Amniotic epithelial cell (primary cell): ENCODE measurements around the gene OR5B12.
"Not testable (repeated sequence)": the region's sequence is repeated elsewhere in the genome, so short reads cannot be mapped to it uniquely, and the experiment has no call there.

Experiments used
- DNase-seq: peaks from one replicate; pipeline ENCODE4 v3.0.0-alpha.2; 2010; ENCODE audit warnings: low read depth

The OR5B12 gene

GRCh38 chr11:58442136-58442535 is at the start of gene OR5B12:
TSS of gene OR5B12 (minus strand) at chr11:58442236. CDS start at chr11:58440151, 2,085 bp downstream.
- DNase-seq, result no peak

GRCh38 chr11:58490827-58491226 is 48.8 kb upstream of the OR5B12 start:
- DNase-seq, result no peak

- no peak for DNase-seq
Measured at GRCh38 chr11:58487170-58487569, 45.1 kb upstream of the OR5B12 start.

- DNase-seq, result no peak
Measured at GRCh38 chr11:58485961-58486360, 43.9 kb upstream of the OR5B12 start.

- no peak for DNase-seq
Measured at GRCh38 chr11:58471892-58472291, 29.9 kb upstream of the OR5B12 start.

GRCh38 chr11:58466293-58466692 is 24.3 kb upstream of the OR5B12 start:
- DNase-seq, result no peak

GRCh38 chr11:58465690-58466089 is 23.7 kb upstream of the OR5B12 start:
- no peak for DNase-seq

- DNase-seq, result no peak
Measured at GRCh38 chr11:58451585-58451984, 9.5 kb upstream of the OR5B12 start.

- no peak for DNase-seq
Measured at GRCh38 chr11:58446294-58446693, 4.3 kb upstream of the OR5B12 start.

GRCh38 chr11:58444300-58444699 is 2.3 kb upstream of the OR5B12 start:
- DNase-seq, result no peak

GRCh38 chr11:58438486-58438885 is 3.5 kb downstream of the OR5B12 start:
- DNase-seq, result no peak

GRCh38 chr11:58434217-58434616 is 7.8 kb downstream of the OR5B12 start:
- no peak for DNase-seq

- DNase-seq, result no peak
Measured at GRCh38 chr11:58433638-58434203, 8.3 kb downstream of the OR5B12 start.

GRCh38 chr11:58429273-58429672 is 12.8 kb downstream of the OR5B12 start:
- DNase-seq, result no peak

- no peak for DNase-seq
Measured at GRCh38 chr11:58428021-58428420, 14.0 kb downstream of the OR5B12 start, which contains the start of gene OR5B2. TSS of gene OR5B2 (minus strand) at chr11:58428121. CDS start at chr11:58423261, 4,860 bp downstream.

- DNase-seq, result no peak
Measured at GRCh38 chr11:58406774-58407173, 35.3 kb downstream of the OR5B12 start, which contains the start of gene OR5B3. TSS of gene OR5B3 (minus strand) at chr11:58406874. CDS start at chr11:58403409, 3,465 bp downstream.

GRCh38 chr11:58399622-58400021 is 42.4 kb downstream of the OR5B12 start:
- not testable (repeated sequence) for DNase-seq

- DNase-seq, result no peak
Measured at GRCh38 chr11:58395581-58395980, 46.5 kb downstream of the OR5B12 start.

GRCh38 chr11:58394195-58394594 is 47.8 kb downstream of the OR5B12 start:
- peak; percentile 79 for DNase-seq

GRCh38 chr11:58392746-58393145 is 49.3 kb downstream of the OR5B12 start:
- no peak for DNase-seq

- peak; percentile 6 for DNase-seq
Measured at GRCh38 chr11:58391879-58392278, 50.2 kb downstream of the OR5B12 start.

- DNase-seq, result no peak
Measured at GRCh38 chr11:58390551-58391063, 51.4 kb downstream of the OR5B12 start.
